Peyer's patch (tissue), 4 donors: ENCODE results near the gene ANKH. TPM values are rescaled to one million over a fixed set of nuclear protein-coding genes. Genes with fewer than 3 reads are reported as not detected.
A peak's percentile ranks its signal among the peaks of the same experiment; 100 is the strongest.

ENCODE experiments used
- DNase-seq, 3 donors: peaks; one replicate each; pipeline ENCODE4 v3.0.0-alpha.2; 2017 to 2019
- H3K27ac ChIP-seq, 4 donors: fragments of 200-600 bp; sonication (generic); one replicate each; pipeline ENCODE4 v1.5.1; 2016 to 2019
- H3K27me3 ChIP-seq, 2 donors: fragments of 200-600 bp; sonication (generic); one replicate each; pipeline ENCODE4 v1.5.1; 2019
- H3K36me3 ChIP-seq, 3 donors: fragments of 200-600 bp; sonication (generic); one replicate each; pipeline ENCODE4 v1.5.1; 2016 to 2019
- H3K4me1 ChIP-seq, 4 donors: fragments of 200-600 bp; sonication (generic); one replicate each; pipeline ENCODE4 v1.5.1; 2016 to 2019
- H3K4me3 ChIP-seq, 4 donors: fragments of 200-600 bp; sonication (generic); 1 replicate in 3 of 4; 2 replicates in 1 of 4; pipeline ENCODE4 v1.5.1; 2016 to 2019; ENCODE audit warnings: mild to moderate bottlenecking in 1 of 4
- H3K9me3 ChIP-seq, 4 donors: fragments of 200-600 bp; sonication (generic); one replicate each; pipeline ENCODE4 v1.5.1; 2016 to 2019; ENCODE audit warnings: mild to moderate bottlenecking in 1 of 4
- POLR2A ChIP-seq, 2 donors: fragments of 450-650 bp; IDR thresholded peaks; one replicate each; pipeline ENCODE4 v1.5.1; 2017; ENCODE audit warnings: antibody characterized with exemption in 2 of 2, mild to moderate bottlenecking in 2 of 2, moderate library complexity in 2 of 2
- total RNA-seq, 4 donors: library from RNA; depleted of rRNA; stranded (reverse); fragments of >200 nt; gene quantifications; one replicate each; pipeline ENCODE4 v1.1.0, GENCODE V29; 2016
- TF ChIP-seq, protein P1 (sequence below), 6 experiments: fragments of 450-650 bp in 4 of 6; fragments of 200-600 bp in 2 of 6; sonication (generic) in 1 of 6; IDR thresholded peaks; one replicate each; pipeline ENCODE4 v1.5.1; 2017 to 2019; ENCODE audit warnings: antibody characterized with exemption in 6 of 6, mild to moderate bottlenecking in 3 of 6, moderate library complexity in 1 of 6

ANKH gene
- total RNA-seq, 4 donors from 2014 or later: 28.9 to 98.0 (median 96.1) TPM

DNA sequence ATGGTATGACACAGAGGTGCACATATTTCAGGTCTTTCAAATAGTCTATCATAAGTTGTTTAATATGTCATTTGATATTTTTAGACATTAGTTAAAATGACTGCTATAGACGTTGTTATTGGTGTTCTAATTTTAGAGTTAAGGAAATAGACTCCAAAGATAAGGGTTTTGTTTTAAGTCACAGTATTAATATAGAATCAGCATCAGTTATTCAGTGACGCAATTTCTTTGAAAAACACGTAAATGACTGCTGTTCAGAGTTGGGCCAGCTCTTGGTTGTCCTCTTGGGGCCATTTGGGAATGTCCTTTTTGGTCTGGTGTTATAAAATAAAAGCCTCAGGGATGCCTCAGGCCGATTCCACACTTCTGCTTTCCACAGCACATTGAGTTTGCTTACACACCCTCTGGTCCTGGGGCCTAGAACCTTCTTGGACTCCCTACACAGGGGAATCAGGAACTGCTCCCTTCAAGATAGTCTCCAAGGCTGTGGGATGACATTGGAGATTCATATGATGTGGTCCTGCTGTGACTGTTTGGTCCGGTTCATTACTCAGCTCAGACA is 192.7 kb downstream of the ANKH start:
- no peak for DNase-seq
- H3K4me1 ChIP-seq: peaks cover 0 to 12% (median 7%) of the 10 kb centered on the region in 4 donors
- H3K4me3 ChIP-seq: no peak overlapping the region
- no peak for TF ChIP-seq POLR2A (IDR thresholded peaks at IDR 0.05)
- TF ChIP-seq, protein P1, sequence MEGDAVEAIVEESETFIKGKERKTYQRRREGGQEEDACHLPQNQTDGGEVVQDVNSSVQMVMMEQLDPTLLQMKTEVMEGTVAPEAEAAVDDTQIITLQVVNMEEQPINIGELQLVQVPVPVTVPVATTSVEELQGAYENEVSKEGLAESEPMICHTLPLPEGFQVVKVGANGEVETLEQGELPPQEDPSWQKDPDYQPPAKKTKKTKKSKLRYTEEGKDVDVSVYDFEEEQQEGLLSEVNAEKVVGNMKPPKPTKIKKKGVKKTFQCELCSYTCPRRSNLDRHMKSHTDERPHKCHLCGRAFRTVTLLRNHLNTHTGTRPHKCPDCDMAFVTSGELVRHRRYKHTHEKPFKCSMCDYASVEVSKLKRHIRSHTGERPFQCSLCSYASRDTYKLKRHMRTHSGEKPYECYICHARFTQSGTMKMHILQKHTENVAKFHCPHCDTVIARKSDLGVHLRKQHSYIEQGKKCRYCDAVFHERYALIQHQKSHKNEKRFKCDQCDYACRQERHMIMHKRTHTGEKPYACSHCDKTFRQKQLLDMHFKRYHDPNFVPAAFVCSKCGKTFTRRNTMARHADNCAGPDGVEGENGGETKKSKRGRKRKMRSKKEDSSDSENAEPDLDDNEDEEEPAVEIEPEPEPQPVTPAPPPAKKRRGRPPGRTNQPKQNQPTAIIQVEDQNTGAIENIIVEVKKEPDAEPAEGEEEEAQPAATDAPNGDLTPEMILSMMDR (IDR thresholded peaks at IDR 0.05): no peak
- H3K9me3 ChIP-seq: no peaks in the 10 kb centered on the region
- peaks cover 0 to 61% (median 6%) of the 10 kb centered on the region in 3 donors for H3K36me3 ChIP-seq
- H3K27ac ChIP-seq: no peak overlapping the region
- no peaks in the 10 kb centered on the region for H3K27me3 ChIP-seq

DNA sequence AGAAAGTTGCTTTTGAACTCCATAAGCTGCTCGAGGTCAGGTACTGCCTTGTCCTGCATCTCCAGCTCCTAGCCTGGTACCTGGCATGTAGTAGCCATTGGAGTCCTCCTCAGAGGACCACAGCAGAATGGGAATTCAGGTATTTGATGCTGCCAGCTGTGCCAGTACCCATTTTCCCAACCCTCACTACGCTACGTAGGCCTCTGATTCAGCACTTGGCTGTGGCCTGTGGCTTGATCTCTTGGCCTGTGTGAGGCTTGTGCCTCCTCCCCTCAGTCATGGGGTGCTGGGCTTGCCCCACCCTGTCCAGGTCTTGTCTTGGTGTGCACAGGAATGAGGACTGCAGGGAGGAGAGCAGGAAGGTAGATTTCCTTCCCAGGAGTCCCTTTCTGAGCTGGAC is 195.3 kb downstream of the ANKH start:
- peak in 1 of 3 donors; percentile 51 for DNase-seq
- H3K4me1 ChIP-seq: peaks cover 0 to 27% (median 11%) of the 10 kb centered on the region in 4 donors
- H3K27me3 ChIP-seq: no peaks in the 10 kb centered on the region
- H3K4me3 ChIP-seq: no peak overlapping the region
- no peaks in the 10 kb centered on the region for H3K9me3 ChIP-seq
- TF ChIP-seq, protein P1 (IDR thresholded peaks at IDR 0.05): no peak
- TF ChIP-seq POLR2A (IDR thresholded peaks at IDR 0.05): no peak
- H3K36me3 ChIP-seq: peaks cover 0 to 35% (median 4%) of the 10 kb centered on the region in 3 donors
- H3K27ac ChIP-seq: peak overlapping the region in 2 of 4 donors; percentile 28 to 53

DNA sequence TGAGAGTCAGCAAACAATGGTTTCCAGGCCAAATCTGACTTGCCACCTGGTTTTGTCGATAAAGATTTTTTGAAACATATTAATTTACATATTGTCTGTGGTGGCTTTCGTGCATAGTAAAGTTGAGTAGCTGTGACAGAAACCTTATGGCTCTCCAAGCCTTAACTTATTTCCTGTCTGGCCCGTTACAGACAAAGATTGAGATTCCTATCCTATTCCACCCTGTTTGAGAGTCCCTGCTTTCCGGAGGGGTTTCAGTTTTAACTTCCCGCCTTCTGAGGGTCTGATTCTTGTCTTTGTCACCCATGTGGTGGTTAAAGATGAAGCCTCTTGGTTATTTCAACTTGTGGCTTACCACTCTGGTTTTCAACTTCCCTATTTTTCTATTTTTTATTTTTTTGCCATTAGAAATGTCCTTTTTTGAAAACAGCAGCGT is 195.7 kb downstream of the ANKH start:
- Histone ChIP-seq H3K36me3 (peaks cover 0 to 31% (median 0%) of the 10 kb centered on the region in 3 donors), H3K4me1 (peaks cover 0 to 32% (median 13%) of the 10 kb centered on the region in 4 donors), H3K27ac (peak overlapping the region in 1 of 4 donors; percentile 53), H3K4me3 (peak overlapping the region in 1 of 4 donors; percentile 18), H3K27me3 (no peaks in the 10 kb centered on the region), H3K9me3 (no peaks in the 10 kb centered on the region)
- TF ChIP-seq, protein P1 (IDR thresholded peaks at IDR 0.05): no peak
- no peak for TF ChIP-seq POLR2A (IDR thresholded peaks at IDR 0.05)
- DNase-seq: no peak

DNA sequence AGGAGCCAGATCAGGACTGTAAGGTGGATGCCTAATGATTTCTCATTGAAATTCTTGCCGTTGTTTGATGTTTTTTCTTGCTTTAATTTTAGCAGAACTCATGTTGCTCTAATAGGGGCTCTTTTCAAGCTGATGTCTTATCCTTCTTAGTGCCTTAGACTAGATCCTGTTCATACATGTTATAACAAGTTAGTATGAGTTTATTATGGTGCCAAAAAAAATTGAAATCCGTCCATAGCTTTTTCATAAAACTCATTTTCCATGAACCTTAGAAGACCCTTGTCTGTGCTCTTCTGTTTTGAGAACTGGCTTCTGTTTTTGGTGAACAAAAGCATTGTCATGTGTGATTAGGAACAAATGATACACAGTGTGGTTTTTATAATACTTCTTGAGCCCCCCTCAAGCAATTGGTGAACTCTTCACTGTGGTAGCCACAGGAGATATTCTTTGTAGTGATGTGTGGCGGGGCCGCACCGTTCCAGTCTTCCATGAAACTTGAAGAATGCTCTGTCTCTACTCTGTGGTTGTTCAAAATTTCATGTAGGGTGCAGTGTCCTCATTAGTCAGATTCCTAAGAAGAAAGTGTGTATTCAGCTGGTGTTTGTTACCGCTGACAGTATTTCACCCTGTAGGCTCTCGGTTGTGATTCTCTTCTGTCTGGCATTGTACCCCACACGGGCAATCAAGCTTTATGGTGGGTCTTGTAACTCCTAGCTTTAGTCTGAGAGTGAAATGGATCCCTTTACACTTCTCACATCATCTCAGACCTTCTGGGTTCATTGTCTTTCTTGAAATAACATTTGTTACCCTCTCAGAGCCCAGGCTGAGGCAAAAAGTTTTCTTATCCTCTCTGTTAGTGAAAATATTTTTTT is 196.4 kb downstream of the ANKH start:
- H3K27me3 ChIP-seq: no peaks in the 10 kb centered on the region
- peaks cover 0 to 24% (median 0%) of the 10 kb centered on the region in 3 donors for H3K36me3 ChIP-seq
- peaks cover 0 to 38% (median 17%) of the 10 kb centered on the region in 4 donors for H3K4me1 ChIP-seq
- no peak overlapping the region for H3K4me3 ChIP-seq
- no peak for DNase-seq
- H3K9me3 ChIP-seq: no peaks in the 10 kb centered on the region
- TF ChIP-seq, protein P1 (IDR thresholded peaks at IDR 0.05): no peak
- no peak for TF ChIP-seq POLR2A (IDR thresholded peaks at IDR 0.05)
- peak overlapping the region in 1 of 4 donors; percentile 53 for H3K27ac ChIP-seq

DNA sequence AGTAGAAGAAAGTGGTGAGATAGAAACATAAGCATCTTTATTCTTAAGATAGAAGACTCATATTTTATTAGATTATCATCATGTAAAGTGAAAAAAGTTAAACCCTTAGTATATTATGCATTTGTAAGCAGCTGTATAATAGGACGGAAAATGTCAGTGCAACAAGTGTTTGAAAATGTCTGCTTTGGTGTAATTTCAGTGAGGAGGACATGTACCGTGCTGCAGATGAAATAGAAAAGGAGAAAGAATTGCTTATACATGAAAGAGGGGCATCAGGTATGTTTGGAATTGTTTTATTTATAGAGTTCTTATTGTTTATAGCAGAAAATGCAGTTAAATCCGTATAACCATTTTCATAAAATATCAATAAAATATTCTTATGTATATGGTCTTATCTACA is 198.1 kb downstream of the ANKH start:
- no peaks in the 10 kb centered on the region for H3K9me3 ChIP-seq

More for the DNA sequence above, 198.1 kb downstream of the ANKH start:
- H3K36me3 ChIP-seq: peaks cover 0 to 11% (median 0%) of the 10 kb centered on the region in 3 donors
- no peak overlapping the region for H3K4me3 ChIP-seq
- no peak overlapping the region for H3K27ac ChIP-seq
- DNase-seq: no peak
- peaks cover 0 to 47% (median 17%) of the 10 kb centered on the region in 4 donors for H3K4me1 ChIP-seq
- TF ChIP-seq, protein P1 (IDR thresholded peaks at IDR 0.05): no peak
- no peak for TF ChIP-seq POLR2A (IDR thresholded peaks at IDR 0.05)
- no peaks in the 10 kb centered on the region for H3K27me3 ChIP-seq
